Measurements from ENCODE around the gene SCML1.

SCML1 gene

GRCh38 chrX:17707731-17708130 is 29.6 kb upstream of the SCML1 start:
- Histone ChIP-seq H3K27ac (replicated peaks) (no peak overlapping the region), H3K27me3 (ENCODE audit: insufficient read depth, poor library complexity, severe bottlenecking) (no peaks in the 10 kb centered on the region), H3K4me3 (replicated peaks; ENCODE audit: insufficient read depth, low read length) (no peak overlapping the region)
- no peak for TF ChIP-seq POLR2AphosphoS5 (IDR thresholded peaks at IDR 0.05; ENCODE audit: low read depth)
- no peak for TF ChIP-seq SPI1 (IDR thresholded peaks at IDR 0.05; ENCODE audit: borderline replicate concordance, low read depth)
- no peak for TF ChIP-seq GABPA (IDR thresholded peaks at IDR 0.05; ENCODE audit: low read depth)
- no peak for TF ChIP-seq CTCF (IDR thresholded peaks at IDR 0.05; ENCODE audit: insufficient read depth, low read length)
- no peak for TF ChIP-seq REST (IDR thresholded peaks at IDR 0.05; ENCODE audit: insufficient replicate concordance, low read depth)
- no peak for DNase-seq (ENCODE audit: low read depth in 1 of 2, low spot score in 1 of 2)

- TF ChIP-seq GABPA (IDR thresholded peaks at IDR 0.05; ENCODE audit: low read depth) (no peak), REST (IDR thresholded peaks at IDR 0.05; ENCODE audit: insufficient replicate concordance, low read depth) (no peak), SPI1 (IDR thresholded peaks at IDR 0.05; ENCODE audit: borderline replicate concordance, low read depth) (no peak), CTCF (IDR thresholded peaks at IDR 0.05; ENCODE audit: insufficient read depth, low read length) (no peak), POLR2AphosphoS5 (IDR thresholded peaks at IDR 0.05; ENCODE audit: low read depth) (no peak)
- no peak for DNase-seq (ENCODE audit: low read depth in 1 of 2, low spot score in 1 of 2)
- H3K27ac ChIP-seq (replicated peaks) = no peak overlapping the region
- no peak overlapping the region for H3K4me3 ChIP-seq (replicated peaks; ENCODE audit: insufficient read depth, low read length)
- no peaks in the 10 kb centered on the region for H3K27me3 ChIP-seq (ENCODE audit: insufficient read depth, poor library complexity, severe bottlenecking)
These were observed 26.4 kb upstream of the SCML1 start for GRCh38 chrX:17710871-17711301.

- Histone ChIP-seq H3K27ac (replicated peaks) (no peak overlapping the region), H3K4me3 (replicated peaks; ENCODE audit: insufficient read depth, low read length) (no peak overlapping the region), H3K27me3 (ENCODE audit: insufficient read depth, poor library complexity, severe bottlenecking) (peaks cover 2% of the 10 kb centered on the region)
- TF ChIP-seq SPI1 (IDR thresholded peaks at IDR 0.05; ENCODE audit: borderline replicate concordance, low read depth) (no peak), GABPA (IDR thresholded peaks at IDR 0.05; ENCODE audit: low read depth) (no peak), REST (IDR thresholded peaks at IDR 0.05; ENCODE audit: insufficient replicate concordance, low read depth) (no peak), CTCF (IDR thresholded peaks at IDR 0.05; ENCODE audit: insufficient read depth, low read length) (no peak), POLR2AphosphoS5 (IDR thresholded peaks at IDR 0.05; ENCODE audit: low read depth) (no peak)
- no peak for DNase-seq (ENCODE audit: low read depth in 1 of 2, low spot score in 1 of 2)
These were observed 24.0 kb upstream of the SCML1 start for GRCh38 chrX:17713288-17713687.

All from HL-60 (cell line).